Fibroblast of villous mesenchyme (primary cell): ENCODE results near the gene PGGHG. TPM values are rescaled to one million over a fixed set of nuclear protein-coding genes. Genes with fewer than 3 reads are reported as not detected.
A peak's percentile ranks its signal among the peaks of the same experiment; 100 is the strongest.

Source experiments
- DNase-seq: peaks from one replicate; pipeline ENCODE4 v3.0.0-alpha.2; 2010; ENCODE audit warnings: low read depth
- H3K4me3 ChIP-seq: 2 replicates; pipeline ENCODE4 v1.5.1; 2011; ENCODE audit warnings: low read depth, mild to moderate bottlenecking, low read length
- total RNA-seq: library from RNA; depleted of rRNA; stranded (reverse); fragments of >200 nt; gene quantifications from 2 replicates; pipeline ENCODE4 v1.2.3, GENCODE V29; 2012
- TF ChIP-seq, protein P1 (sequence below): IDR thresholded peaks from 2 replicates; pipeline ENCODE4 v1.5.1; 2012; ENCODE audit warnings: low read depth, mild to moderate bottlenecking, low read length; ENCODE audit not compliant: insufficient read depth

Gene PGGHG
- total RNA-seq, 1 donor = 7.8 TPM

GRCh38 chr11:267491-267994 is 21.4 kb upstream of the PGGHG start:
- TF ChIP-seq, protein P1, sequence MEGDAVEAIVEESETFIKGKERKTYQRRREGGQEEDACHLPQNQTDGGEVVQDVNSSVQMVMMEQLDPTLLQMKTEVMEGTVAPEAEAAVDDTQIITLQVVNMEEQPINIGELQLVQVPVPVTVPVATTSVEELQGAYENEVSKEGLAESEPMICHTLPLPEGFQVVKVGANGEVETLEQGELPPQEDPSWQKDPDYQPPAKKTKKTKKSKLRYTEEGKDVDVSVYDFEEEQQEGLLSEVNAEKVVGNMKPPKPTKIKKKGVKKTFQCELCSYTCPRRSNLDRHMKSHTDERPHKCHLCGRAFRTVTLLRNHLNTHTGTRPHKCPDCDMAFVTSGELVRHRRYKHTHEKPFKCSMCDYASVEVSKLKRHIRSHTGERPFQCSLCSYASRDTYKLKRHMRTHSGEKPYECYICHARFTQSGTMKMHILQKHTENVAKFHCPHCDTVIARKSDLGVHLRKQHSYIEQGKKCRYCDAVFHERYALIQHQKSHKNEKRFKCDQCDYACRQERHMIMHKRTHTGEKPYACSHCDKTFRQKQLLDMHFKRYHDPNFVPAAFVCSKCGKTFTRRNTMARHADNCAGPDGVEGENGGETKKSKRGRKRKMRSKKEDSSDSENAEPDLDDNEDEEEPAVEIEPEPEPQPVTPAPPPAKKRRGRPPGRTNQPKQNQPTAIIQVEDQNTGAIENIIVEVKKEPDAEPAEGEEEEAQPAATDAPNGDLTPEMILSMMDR = no peak
- H3K4me3 ChIP-seq = no peak overlapping the region
- DNase-seq = no peak

GRCh38 chr11:268716-269145 is 20.2 kb upstream of the PGGHG start:
- H3K4me3 ChIP-seq = peak overlapping the region; percentile 38
- DNase-seq = peak; percentile 86

DNA sequence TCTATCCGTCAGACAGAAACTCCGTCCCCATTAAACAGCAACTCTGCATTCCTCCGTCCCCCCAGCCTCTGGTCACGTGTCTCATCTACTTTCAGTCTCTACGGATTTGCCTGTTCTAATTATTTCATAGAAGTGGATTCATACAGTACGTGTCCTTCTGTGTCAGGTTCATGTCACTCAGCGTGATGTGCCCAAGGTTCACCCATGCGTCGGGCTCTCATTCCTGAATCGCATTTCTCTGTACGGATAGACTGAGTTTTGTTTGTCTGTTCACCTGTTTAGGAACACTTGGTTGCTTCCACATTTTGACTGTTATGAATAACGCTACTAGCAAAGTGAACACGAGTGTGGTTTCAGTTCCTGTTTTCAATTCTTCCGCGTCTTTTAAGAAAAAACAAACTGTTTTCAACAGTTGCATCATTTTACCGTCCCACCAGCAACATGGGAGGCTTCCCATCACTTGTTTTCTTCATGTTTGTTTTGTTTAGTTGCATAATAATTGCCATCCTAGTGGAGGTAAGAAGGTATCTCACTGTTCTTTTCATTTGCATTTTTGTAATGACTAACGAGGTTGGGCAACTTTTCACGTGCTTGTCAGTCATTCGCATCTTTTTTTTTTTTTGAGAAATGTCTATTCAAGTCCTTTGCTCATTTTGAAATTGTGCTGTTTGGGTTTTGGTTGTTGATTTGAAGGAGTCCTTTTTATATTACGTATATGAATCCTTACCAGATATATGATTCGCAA is 19.6 kb upstream of the PGGHG start:
- H3K4me3 ChIP-seq = peak overlapping the region; percentile 38
- TF ChIP-seq, protein P1 = no peak

GRCh38 chr11:270451-271318 is 18.2 kb upstream of the PGGHG start:
- DNase-seq = no peak
- H3K4me3 ChIP-seq = no peak overlapping the region
- TF ChIP-seq, protein P1 = no peak

More for the DNA sequence above, 19.6 kb upstream of the PGGHG start:
- DNase-seq = peak; percentile 64

DNA sequence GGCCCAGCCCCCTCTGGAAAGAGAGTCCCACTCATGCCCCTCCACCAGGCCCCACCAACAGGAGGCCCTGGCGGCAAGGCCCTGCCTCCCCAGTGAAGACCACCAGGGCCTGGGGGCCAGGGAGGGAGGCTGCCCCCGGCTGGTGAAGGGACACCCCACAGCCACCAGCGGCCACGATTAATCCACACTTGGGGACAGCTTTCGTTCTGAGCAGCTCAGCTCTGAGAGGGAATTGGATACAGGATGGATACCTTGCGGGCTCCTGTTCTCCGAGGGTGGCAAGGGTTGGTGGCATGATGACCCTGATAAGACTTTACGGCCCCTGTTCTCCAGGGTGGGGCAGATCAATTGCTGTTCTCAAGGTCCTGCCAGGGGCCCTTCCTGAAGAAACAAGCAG is 17.6 kb upstream of the PGGHG start:
- TF ChIP-seq, protein P1 = no peak
- no peak for DNase-seq
- no peak overlapping the region for H3K4me3 ChIP-seq

DNA sequence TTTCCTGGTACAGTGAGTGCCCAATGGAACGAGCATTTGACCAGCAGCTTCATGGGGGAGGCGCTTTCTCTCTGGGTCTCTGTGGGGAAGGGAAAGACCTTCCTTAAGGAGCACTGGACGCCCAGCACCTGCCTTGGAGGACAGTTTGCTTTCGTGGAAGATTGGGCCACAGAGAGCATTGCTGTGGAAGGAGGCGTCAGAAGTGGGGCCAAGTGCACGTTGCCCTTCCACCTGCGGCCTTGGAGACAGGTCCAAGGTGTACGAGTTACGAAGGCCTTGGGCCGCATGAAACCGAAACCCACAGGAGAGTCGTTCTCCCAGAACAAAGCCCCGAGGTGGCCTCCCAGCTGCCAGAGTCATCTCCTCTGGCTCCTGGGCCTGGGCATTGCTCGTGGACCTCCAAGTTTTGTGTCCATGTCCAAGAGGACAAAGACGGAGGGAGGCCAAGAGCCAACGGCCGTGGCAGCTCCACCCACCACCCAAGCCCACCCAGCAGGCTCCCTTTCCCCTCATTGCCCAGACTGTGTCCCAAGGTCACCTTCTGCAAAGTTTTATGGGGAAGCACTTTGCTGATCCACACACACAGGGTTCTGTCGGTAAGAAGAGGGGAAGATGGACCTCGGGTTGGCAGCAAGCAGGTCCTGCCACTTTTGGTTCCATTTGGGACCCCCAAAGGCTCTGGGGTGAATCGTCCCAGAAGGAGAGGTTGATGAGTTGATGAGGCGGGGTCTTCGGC is 16.6 kb upstream of the PGGHG start:
- TF ChIP-seq, protein P1 = no peak
- DNase-seq = no peak
- H3K4me3 ChIP-seq = no peak overlapping the region

DNA sequence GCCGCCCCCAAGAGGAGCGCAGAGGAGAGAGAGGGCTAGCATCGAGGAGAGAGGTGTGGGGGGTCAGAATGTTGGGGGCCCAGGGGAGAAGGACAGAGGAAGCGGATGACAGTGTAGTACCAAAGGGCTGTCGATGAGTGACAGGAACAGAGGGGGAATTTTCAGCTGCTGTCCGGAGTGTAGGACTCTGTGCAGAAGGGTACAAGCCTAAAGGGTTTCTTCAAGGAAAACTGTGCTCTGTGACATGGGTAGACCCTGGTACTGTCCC is 16.1 kb upstream of the PGGHG start:
- no peak overlapping the region for H3K4me3 ChIP-seq
- no peak for DNase-seq
- TF ChIP-seq, protein P1 = no peak
